GM23248 (cell line): ENCODE results near the gene NPHP4. TPM values are rescaled to one million over a fixed set of nuclear protein-coding genes. Genes with fewer than 3 reads are reported as not detected.

Experiments used
- DNase-seq: peaks from one replicate; pipeline ENCODE4 v3.0.0-alpha.2; 2015
- H2AFZ ChIP-seq: fragments of 200-600 bp; sonication (generic); 2 replicates; pipeline ENCODE4 v1.6.1; 2016; ENCODE audit warnings: antibody characterized with exemption
- H3F3A ChIP-seq: fragments of 200-600 bp; sonication (generic); 2 replicates; pipeline ENCODE4 v1.6.1; 2016; ENCODE audit warnings: mild to moderate bottlenecking, antibody characterized with exemption, mixed run types; ENCODE audit not compliant: insufficient read depth
- H3K27ac ChIP-seq: fragments of 200-600 bp; sonication (generic); 2 replicates; pipeline ENCODE4 v1.5.1; 2016; ENCODE audit warnings: mild to moderate bottlenecking
- H3K27me3 ChIP-seq: fragments of 200-600 bp; sonication (generic); replicated peaks from 2 replicates; pipeline ENCODE4 v1.6.1; 2016; ENCODE audit warnings: mild to moderate bottlenecking; ENCODE audit not compliant: insufficient read depth
- H3K36me3 ChIP-seq: fragments of 200-600 bp; sonication (generic); 2 replicates; pipeline ENCODE4 v1.6.1; 2016; ENCODE audit warnings: low read depth, mild to moderate bottlenecking
- H3K4me1 ChIP-seq: fragments of 200-600 bp; sonication (generic); 2 replicates; pipeline ENCODE4 v1.6.1; 2016; ENCODE audit warnings: mild to moderate bottlenecking; ENCODE audit not compliant: insufficient read depth
- H3K4me2 ChIP-seq: fragments of 200-600 bp; sonication (generic); one replicate; pipeline ENCODE4 v1.6.1; 2016; ENCODE audit warnings: mild to moderate bottlenecking; ENCODE audit not compliant: unreplicated experiment
- H3K4me3 ChIP-seq: fragments of 200-600 bp; sonication (generic); 2 replicates; pipeline ENCODE4 v1.5.1; 2016; ENCODE audit warnings: mild to moderate bottlenecking
- H3K79me2 ChIP-seq: fragments of 200-600 bp; sonication (generic); 2 replicates; pipeline ENCODE4 v1.6.1; 2016; ENCODE audit warnings: mild to moderate bottlenecking; ENCODE audit not compliant: insufficient read depth
- H3K9ac ChIP-seq: fragments of 200-600 bp; sonication (generic); 2 replicates; pipeline ENCODE4 v1.6.1; 2016; ENCODE audit warnings: mild to moderate bottlenecking
- H3K9me2 ChIP-seq: fragments of 200-600 bp; sonication (generic); 2 replicates; pipeline ENCODE4 v1.6.1; 2016; ENCODE audit warnings: mixed run types, mild to moderate bottlenecking, moderate library complexity; ENCODE audit not compliant: insufficient read depth
- H3K9me3 ChIP-seq: fragments of 200-600 bp; sonication (generic); one replicate; pipeline ENCODE4 v1.6.1; 2017; ENCODE audit warnings: low read depth
- H4K20me1 ChIP-seq: fragments of 200-600 bp; sonication (generic); 2 replicates; pipeline ENCODE4 v1.6.0; 2016; ENCODE audit not compliant: insufficient read depth
- EZH2 ChIP-seq: fragments of 200-600 bp; sonication (generic); IDR thresholded peaks from 2 replicates; pipeline ENCODE4 v1.6.1; 2018; ENCODE audit warnings: antibody characterized with exemption, mild to moderate bottlenecking; ENCODE audit not compliant: insufficient read depth, poor library complexity, severe bottlenecking
- EZH2phosphoT487 ChIP-seq: fragments of 200-600 bp; sonication (generic); IDR thresholded peaks from 2 replicates; pipeline ENCODE4 v1.6.1; 2018; ENCODE audit warnings: antibody characterized with exemption, moderate library complexity, mild to moderate bottlenecking, low read depth; ENCODE audit not compliant: insufficient read depth
- WGBS, 2 experiments: methylation state at CpG; one replicate each; pipeline ENCODE4 v1.1.6; 2015 to 2017; ENCODE audit warnings: low lambda C conversion rate in 2 of 2, low coverage in 1 of 2; ENCODE audit errors: missing lambda C conversion rate in 2 of 2; 5-methylcytosine and 5-hydroxymethylcytosine counted together
- in situ Hi-C: fragments of 300-500 bp; cut with MboI; formaldehyde crosslinking; loops from 2 replicates; pipeline ENCODE4 v1.15.0; 2020
- polyA plus RNA-seq: library from polyadenylated mRNA; unstranded; fragments of >200 nt; fragmentation: Nextera tagmentation; extraction: Ambion mirVana; gene quantifications from 2 replicates; pipeline ENCODE4 v1.2.1, GENCODE V29; 2016
- total RNA-seq: library from RNA; depleted of rRNA; stranded (reverse); fragments of >200 nt; shearing (Covaris generic); gene quantifications from 2 replicates; pipeline ENCODE4 v1.2.3, GENCODE V29; 2014

The NPHP4 gene
- total and polyA plus RNA-seq, 2 experiments from 2014 or later: 4.0 to 4.2 TPM

DNA sequence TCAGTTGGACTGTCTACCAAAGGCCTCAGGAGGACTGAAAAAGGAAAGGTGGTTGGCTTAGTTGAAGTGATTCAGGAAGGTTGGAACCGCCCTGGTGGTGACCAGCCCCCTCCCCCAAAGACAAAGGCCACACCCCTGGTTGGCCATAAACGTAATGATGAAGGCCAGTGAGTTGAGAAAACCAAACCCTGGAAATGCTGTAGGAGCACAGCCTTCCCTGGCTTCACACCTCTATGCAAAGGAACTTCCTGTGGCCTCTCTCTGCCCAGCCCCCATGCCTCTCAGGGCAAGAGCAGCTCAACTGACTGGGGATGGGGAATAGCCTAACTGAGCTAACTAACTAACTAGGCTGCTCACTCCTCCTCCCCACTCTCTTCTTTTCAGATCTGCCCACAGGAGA lies 90.4 kb downstream of the NPHP4 start:
- WGBS, 2 experiments: 80 to 91% methylated on average over 2 of the region's 2 CpGs
- H3K4me2 ChIP-seq: no peak overlapping the region
- no peaks in the 10 kb centered on the region for H3K27me3 ChIP-seq
- no peaks in the 10 kb centered on the region for H4K20me1 ChIP-seq
- no peaks in the 10 kb centered on the region for H3K4me1 ChIP-seq
- H3K27ac ChIP-seq: no peak overlapping the region
- no peak overlapping the region for H3K9ac ChIP-seq
- no peak for DNase-seq
- no peaks in the 10 kb centered on the region for H3K79me2 ChIP-seq
- H3K4me3 ChIP-seq: no peak overlapping the region
- no peak overlapping the region for H2AFZ ChIP-seq
- no peak for TF ChIP-seq EZH2
- TF ChIP-seq EZH2phosphoT487: no peak
- in situ Hi-C loops: loop anchor here (25.0 kb wide), 3 partner anchors 390 to 1990 kb away; partner anchors contain the start of genes AJAP1 and C1orf174
- no peaks in the 10 kb centered on the region for H3K9me3 ChIP-seq
- peaks cover 7% of the 10 kb centered on the region; the same call in 1 of the 2 replicates for H3K36me3 ChIP-seq
- no peaks in the 10 kb centered on the region for H3F3A ChIP-seq
- no peaks in the 10 kb centered on the region for H3K9me2 ChIP-seq

DNA sequence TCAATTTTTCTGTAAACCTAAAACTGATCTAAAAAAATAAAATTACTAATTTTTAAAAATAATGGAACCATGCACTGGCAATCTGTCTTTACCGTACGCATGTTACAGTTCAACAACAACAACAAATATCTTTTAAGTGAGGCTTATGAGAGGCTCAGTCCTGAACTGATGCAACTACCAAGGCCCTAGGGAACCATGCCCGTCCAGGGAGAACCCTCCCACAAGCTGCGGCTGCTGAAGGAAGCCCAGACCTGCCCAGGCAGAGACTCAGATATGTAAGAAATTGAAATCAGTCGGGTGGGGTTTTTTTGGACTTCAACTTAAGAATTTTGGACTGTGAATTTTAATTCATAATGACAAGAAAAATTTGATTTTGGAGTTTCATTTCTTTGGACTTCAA lies 91.1 kb downstream of the NPHP4 start:
- 36 to 42% methylated on average over 5 of the region's 5 CpGs for WGBS, 2 experiments
- peaks cover 7% of the 10 kb centered on the region; the same call in 1 of the 2 replicates for H3K36me3 ChIP-seq
- no peaks in the 10 kb centered on the region for H4K20me1 ChIP-seq
- no peaks in the 10 kb centered on the region for H3F3A ChIP-seq
- H3K9me3 ChIP-seq: no peaks in the 10 kb centered on the region
- no peak overlapping the region for H3K4me2 ChIP-seq
- no peaks in the 10 kb centered on the region for H3K9me2 ChIP-seq
- H3K27ac ChIP-seq: no peak overlapping the region
- in situ Hi-C loops: loop anchor here (25.0 kb wide), 3 partner anchors 389 to 1989 kb away; partner anchors contain the start of genes AJAP1 and C1orf174
- peak; percentile 56 for DNase-seq
- no peak overlapping the region for H3K9ac ChIP-seq
- H3K4me3 ChIP-seq: no peak overlapping the region
- no peak for TF ChIP-seq EZH2
- TF ChIP-seq EZH2phosphoT487: no peak
- no peaks in the 10 kb centered on the region for H3K4me1 ChIP-seq
- H3K79me2 ChIP-seq: no peaks in the 10 kb centered on the region
- no peaks in the 10 kb centered on the region for H3K27me3 ChIP-seq
- no peak overlapping the region for H2AFZ ChIP-seq

DNA sequence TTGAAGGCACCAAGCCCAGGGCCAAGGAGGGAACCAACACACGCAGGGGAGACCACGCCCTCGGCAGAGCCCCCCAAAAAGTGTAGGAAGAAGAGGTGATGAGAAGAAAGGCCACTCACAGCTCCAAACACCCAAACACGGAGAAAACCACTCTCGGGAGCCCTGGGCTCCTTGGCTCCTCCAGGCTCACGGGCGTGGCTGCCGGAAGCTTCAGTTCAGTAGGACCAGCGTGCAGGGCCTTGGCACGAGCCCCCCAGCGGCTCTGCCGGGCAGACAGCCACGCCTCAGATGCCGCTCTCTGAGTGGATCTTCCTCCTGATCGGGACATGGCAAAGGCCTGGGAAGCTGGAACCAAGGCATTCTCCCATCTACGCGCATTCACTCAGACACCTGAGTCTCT lies 94.0 kb downstream of the NPHP4 start:
- no peak for DNase-seq
- 91 to 95% methylated on average over 17 of the region's 17 CpGs for WGBS, 2 experiments
- H3K4me1 ChIP-seq: no peaks in the 10 kb centered on the region
- TF ChIP-seq EZH2 (no peak), EZH2phosphoT487 (no peak)
- no peak overlapping the region for H3K9ac ChIP-seq
- H4K20me1 ChIP-seq: no peaks in the 10 kb centered on the region
- H3K4me2 ChIP-seq: no peak overlapping the region
- H3K9me2 ChIP-seq: no peaks in the 10 kb centered on the region
- no peaks in the 10 kb centered on the region for H3F3A ChIP-seq
- no peak overlapping the region for H3K4me3 ChIP-seq
- H3K79me2 ChIP-seq: no peaks in the 10 kb centered on the region
- no peak overlapping the region for H2AFZ ChIP-seq
- peaks cover 4% of the 10 kb centered on the region; the same call in 1 of the 2 replicates for H3K36me3 ChIP-seq
- H3K27ac ChIP-seq: no peak overlapping the region
- no peaks in the 10 kb centered on the region for H3K27me3 ChIP-seq
- no peaks in the 10 kb centered on the region for H3K9me3 ChIP-seq
- in situ Hi-C loops: no loop called here

DNA sequence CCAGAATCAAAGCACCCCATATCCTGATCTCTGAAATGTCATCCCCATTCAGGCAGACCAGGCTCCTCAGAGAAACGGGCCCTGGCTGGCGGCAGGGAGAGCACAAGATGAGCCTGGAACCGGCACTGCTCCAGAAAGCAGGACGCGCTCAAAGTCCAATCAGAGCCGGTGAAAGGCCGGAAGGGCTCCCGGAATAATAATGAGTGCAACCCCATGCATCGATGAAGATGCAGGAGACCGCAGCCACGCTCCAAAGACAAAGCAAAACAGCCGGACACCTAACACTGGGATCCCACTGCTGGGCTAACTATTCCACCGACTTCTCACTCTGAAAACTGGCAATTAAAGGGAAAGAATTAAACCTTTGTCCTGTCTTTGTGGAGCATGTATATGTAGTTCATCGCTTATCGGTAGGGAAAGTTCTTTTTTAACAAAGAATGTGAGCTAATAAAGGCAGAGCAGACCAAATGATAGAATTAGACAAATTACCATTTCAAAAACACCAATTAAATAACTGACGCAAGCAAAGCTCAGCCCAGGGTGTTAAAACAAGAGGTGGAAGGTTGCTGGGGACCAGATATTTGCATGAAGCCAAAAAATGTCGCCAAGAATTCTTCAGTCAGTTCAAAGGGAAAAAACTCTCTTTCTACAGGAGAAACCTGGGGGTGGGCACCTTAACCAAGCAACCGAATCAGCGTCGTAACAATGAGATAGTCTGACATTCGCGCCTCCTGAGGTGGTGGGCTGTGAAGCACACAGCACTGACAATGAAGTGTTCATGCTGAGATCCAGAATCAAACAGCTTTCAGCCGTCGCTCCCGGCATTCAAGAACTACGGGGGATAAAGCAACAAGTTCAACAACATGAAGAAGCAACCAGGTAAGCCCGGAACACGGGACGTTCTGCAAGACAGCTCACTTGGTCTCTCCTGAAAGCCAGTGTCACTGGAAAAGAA lies 95.2 kb downstream of the NPHP4 start:
- H2AFZ ChIP-seq: no peak overlapping the region
- H3F3A ChIP-seq: no peaks in the 10 kb centered on the region
- peaks cover 4% of the 10 kb centered on the region; the same call in 1 of the 2 replicates for H3K36me3 ChIP-seq
- H3K27me3 ChIP-seq: no peaks in the 10 kb centered on the region
- no peaks in the 10 kb centered on the region for H4K20me1 ChIP-seq
- no peaks in the 10 kb centered on the region for H3K9me2 ChIP-seq
- H3K9ac ChIP-seq: no peak overlapping the region
- H3K79me2 ChIP-seq: no peaks in the 10 kb centered on the region
- H3K4me3 ChIP-seq: no peak overlapping the region
- no peak for TF ChIP-seq EZH2phosphoT487
- TF ChIP-seq EZH2: no peak
- H3K4me1 ChIP-seq: no peaks in the 10 kb centered on the region
- H3K27ac ChIP-seq: no peak overlapping the region
- in situ Hi-C loops: no loop called here
- 93 to 94% methylated on average over 29 of the region's 29 CpGs for WGBS, 2 experiments
- no peaks in the 10 kb centered on the region for H3K9me3 ChIP-seq
- no peak overlapping the region for H3K4me2 ChIP-seq
- no peak for DNase-seq
